Hematopoietic multipotent progenitor cell treated with erythropoietin and hydrocortisone succinate and interleukin-3 and kit ligand, for 8 days (in vitro differentiated cells): ENCODE data around the gene HMSD.
"Not testable (repeated sequence)": the region's sequence is repeated elsewhere in the genome, so short reads cannot be mapped to it uniquely, and the experiment has no call there.

Experiments used
- DNase-seq: peaks from one replicate; pipeline ENCODE4 v3.0.0-alpha.2; 2015

The HMSD gene, protein sequence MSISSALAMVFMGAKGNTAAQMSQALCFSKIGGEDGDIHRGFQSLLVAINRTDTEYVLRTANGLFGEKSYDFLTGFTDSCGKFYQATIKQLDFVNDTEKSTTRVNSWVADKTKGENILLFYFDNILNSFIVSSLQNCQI

GRCh38 chr18:63949068-63949737 is at the start of gene HMSD:
Gene HMSD (plus strand): TSS chr18:63949301. CDS start chr18:63953456, 4,155 bp downstream.
- DNase-seq, result peak; percentile 16

GRCh38 chr18:63903851-63904570 is 45.1 kb upstream of the HMSD start:
- no peak for DNase-seq

GRCh38 chr18:63904694-63905093 is 44.4 kb upstream of the HMSD start:
- no peak for DNase-seq

- DNase-seq, result no peak
Observed at GRCh38 chr18:63905361-63905760, 43.7 kb upstream of the HMSD start.

DNA sequence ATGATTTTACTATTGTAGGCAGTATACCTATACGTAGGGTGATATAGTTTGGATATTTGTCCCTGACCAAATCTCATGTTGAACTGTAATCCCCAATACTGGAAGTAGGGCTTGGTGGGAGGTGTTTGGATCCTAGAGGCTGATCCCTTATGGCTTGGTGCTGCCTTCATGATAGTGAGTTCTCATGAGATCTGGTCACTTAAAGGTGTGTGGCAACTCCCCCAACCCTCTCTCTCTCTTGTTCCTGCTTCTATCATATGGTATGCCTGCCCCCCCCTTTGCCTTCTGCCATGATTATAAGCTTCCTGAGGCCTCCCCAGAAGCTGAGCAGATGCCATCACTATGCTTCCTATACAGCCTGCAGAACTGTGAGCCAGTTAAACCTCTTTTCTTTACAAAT is 43.0 kb upstream of the HMSD start:
- no peak for DNase-seq

- no peak for DNase-seq
Observed at GRCh38 chr18:63907664-63908063, 41.4 kb upstream of the HMSD start, which contains the start of gene SERPINB10. Gene SERPINB10 (plus strand): TSS chr18:63907958. CDS start chr18:63915511, 7,553 bp downstream.

DNA sequence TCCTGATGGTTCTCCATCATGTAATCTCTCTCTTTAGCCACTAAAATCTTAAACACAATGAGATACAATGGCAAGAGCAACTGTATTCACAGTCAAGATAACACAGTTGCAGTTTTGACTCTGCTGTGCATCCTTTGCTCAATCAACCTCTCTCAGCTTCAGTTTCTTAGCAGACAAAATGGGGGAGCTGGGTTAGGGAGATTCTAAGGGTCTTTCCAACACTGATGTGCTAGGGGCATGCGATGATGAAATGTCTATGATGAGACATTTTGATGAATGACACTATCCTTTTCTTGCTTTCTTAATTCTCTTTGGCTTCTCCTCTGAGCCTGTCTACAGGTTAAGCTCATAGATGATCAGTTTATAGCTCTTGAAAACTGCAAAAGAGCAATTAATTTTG is 40.2 kb upstream of the HMSD start:
- no peak for DNase-seq

GRCh38 chr18:63909870-63910269 is 39.2 kb upstream of the HMSD start:
- no peak for DNase-seq

DNA sequence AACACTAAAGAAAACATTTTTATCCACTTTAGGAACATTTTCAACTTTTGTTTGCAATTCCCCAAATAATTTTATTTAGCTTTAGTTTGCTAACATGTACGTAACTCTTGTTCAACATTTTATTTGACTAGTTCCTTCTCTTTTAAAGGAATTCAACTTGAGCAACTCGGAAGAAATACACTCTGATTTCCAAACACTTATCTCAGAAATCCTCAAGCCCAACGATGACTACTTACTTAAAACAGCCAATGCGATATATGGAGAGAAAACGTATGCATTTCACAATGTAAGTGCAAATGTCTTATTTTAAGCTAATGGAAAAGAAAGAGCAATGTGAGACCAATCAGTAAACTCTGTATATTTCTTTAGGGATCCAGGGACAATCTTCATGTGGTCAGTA is 31.3 kb upstream of the HMSD start:
- no peak for DNase-seq

DNA sequence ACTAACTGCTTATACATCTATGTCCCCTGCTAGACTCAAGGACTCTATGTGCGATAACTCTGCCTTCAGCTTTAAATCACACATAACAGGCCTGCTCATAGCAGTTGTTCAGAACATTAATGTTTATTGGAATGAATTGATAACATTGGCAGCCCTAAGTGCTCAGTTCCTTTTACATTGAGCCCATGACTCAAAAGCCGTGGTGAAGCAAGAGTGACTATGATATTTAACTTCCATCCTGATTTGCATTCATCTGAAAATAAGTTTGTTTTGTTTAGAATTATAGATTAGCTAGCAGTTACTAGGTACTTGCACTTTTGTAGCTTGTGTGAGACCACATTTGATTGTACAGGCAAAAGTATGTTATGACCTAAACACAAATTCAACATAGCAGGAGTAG is 27.1 kb upstream of the HMSD start:
- no peak for DNase-seq

DNA sequence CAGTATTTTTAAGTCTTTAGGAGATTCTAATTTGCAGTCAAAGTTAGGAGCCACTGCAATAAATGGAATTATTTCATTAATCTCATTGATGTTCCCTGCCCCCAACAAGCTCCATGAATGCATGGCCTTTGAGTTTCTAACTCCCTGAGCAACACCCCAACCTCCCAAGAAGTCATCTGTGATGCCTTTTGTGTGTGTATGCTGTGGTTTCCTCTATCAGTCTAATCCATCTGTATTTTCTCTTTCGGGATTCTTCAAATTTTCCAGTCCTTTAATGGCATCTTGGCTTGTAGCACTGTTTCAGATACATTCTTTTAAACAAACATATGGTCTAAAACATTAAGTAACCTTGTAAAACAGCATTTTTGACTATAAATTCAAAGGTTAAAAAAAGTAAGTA is 24.6 kb upstream of the HMSD start:
- DNase-seq, result no peak

DNA sequence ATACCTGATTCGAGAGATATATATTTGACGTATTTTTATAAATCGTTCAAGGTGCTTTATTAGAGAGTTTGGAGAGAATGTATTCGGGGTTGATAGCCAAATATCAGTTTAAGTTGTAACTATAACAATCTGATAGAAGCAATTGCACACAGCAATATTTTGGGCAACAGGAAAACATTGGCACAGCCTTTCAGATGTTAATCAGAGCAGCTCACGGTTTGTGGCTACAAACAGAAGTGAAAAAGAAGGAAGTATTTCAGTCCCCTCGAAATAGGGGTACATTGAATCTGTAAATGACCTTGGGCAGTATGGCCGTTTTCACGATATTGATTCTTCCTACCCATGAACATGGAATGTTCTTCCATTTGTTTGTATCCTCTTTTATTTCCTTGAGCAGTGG is 20.8 kb upstream of the HMSD start:
- DNase-seq, result peak; percentile 9

- DNase-seq, result not testable (repeated sequence)
Observed at GRCh38 chr18:63929369-63929768, 19.7 kb upstream of the HMSD start.

- DNase-seq, result no peak
Observed at GRCh38 chr18:63930773-63931354, 18.2 kb upstream of the HMSD start.

GRCh38 chr18:63936156-63936931 is 12.8 kb upstream of the HMSD start:
- peak; percentile 84 for DNase-seq

DNA sequence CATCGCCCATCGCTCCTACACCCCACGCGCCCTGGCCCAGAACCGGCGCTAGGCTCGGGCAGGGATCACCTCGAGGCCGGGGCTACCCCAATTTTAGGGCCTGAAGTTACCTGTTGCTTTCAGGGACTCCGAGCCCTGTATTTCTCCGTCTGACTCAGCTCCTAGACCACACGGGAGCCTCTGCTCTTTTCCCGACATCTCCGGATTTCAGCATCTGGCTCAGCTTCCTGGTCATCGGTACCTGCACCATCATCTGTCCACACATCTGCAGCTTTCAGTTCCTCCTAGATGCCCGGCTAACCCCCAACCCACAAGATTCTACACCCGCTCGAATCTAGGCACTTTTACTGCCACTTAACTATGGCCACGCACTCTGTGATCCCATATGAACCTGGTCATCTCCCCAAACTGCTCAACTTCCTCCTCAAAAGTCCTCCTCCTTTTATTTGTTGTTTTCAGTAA is 12.1 kb upstream of the HMSD start:
- no peak for DNase-seq

DNA sequence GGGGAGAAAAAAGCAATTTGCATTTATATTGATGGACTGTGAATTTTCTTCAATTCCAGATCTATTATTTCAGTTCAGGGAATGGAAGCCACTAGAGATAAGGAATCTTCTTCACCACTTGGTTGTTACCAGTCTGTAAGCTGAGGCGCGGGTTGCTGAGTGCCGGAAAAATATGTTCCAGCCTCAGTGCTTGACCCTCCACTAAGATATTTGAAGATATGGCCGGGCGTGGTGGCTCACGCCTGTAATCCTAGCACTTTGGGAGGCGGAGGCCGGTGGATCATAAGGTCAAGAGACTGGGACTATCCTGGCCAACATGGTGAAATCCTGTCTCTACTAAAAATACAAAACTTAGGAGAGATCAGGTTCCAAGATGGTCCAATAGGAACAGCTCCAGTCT is 9.1 kb upstream of the HMSD start:
- no peak for DNase-seq

- DNase-seq, result not testable (repeated sequence)
Observed at GRCh38 chr18:63940543-63941050, 8.5 kb upstream of the HMSD start.

GRCh38 chr18:63947051-63947790 is 1.9 kb upstream of the HMSD start:
- no peak for DNase-seq

DNA sequence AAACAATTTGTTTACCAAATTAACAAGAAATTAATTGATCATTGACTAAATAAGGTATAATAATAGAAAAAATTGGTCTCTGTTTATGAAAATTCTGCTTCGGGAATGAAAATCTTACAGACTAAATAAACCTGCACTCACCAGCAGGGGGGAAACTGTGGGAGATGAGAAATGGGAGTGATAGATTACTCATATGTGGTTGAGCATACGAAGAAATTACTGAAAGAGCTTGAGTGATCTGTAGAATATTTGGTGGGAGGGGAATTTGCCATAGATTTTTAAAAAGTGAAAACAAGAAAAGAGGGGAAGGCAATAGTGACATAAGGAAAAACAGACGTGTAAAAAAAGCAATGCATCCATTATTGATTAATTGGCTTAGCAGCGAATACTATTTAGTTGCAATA is 2.2 kb downstream of the HMSD start:
- no peak for DNase-seq

GRCh38 chr18:63953811-63954210 is 4.7 kb downstream of the HMSD start:
- DNase-seq, result no peak

- DNase-seq, result no peak
Observed at GRCh38 chr18:63956755-63957154, 7.7 kb downstream of the HMSD start.
